ENCODE results near the gene CPED1.
"Not testable (repeated sequence)": the region's sequence is repeated elsewhere in the genome, so short reads cannot be mapped to it uniquely, and the experiment has no call there.

The CPED1 gene

GRCh38 chr7:121102619-121103018, 114.1 kb downstream of the CPED1 start:
- no peak for DNase-seq

- no peak for DNase-seq
Observed at GRCh38 chr7:121103086-121103485, 114.6 kb downstream of the CPED1 start.

GRCh38 chr7:121103579-121103978, 115.1 kb downstream of the CPED1 start:
- DNase-seq = no peak

DNA sequence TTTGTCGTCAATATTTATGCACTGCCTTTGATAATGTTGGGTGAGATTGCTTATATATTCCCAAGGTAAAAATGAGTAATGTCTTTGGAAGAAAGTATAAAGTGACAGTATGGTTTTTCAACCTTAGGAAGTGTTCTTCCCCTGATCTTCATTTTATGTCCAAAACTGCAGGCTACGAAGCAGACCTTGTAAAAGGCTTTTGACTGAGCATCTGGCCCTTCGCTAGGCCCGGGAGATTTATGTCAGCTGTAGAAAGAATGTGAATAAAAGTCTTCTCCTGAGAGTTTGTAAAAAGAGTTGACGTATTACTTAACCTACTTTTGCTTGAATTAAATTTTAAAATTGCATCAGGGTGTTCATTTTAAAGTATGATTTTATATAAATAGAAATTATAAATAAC, 116.8 kb downstream of the CPED1 start:
- DNase-seq = no peak

DNA sequence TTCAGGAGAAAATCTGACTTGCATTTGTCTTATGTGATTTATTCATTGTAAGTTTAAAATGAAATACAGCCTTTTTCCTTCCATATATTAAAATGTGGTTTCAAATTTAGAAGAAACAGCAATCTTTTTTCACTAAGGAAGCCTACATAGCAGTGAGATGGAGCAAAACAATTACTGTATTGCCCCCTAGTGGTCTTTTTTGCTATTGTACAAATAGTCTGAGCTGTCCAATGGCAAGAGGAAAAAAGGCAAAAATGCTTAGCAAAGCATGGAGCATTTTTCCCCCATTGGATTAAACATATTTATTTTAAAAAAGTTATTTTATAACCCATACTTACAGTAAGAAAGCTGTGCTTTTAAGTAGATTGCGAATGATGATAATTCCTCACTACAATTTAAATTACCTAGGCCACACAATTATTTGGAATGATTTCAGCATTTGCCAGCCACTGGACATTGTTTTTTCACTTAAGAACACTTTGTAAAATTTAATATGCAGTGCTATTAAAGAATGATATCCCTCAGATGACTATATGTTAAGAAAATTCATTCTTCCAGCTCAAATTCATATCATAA, 119.5 kb downstream of the CPED1 start:
- peak; percentile 50 for DNase-seq

DNA sequence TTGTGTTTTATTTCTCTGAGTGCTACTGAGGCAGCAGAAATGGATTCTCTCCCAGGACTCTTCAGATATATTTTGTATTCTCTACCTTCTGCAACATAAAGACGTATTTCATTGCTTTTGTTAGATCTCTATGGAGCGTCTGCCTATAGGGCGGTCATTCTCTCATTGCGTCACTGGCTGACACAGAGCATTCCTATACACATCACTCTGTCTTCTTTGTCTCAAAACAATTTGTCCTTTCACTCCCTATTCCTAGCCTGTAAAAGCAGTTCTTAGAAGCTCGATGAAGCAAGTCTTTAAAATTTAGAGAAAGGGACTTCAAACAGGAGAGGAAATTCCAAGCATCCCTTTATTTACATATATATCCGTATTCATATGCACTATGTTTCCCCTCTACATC, 120.6 kb downstream of the CPED1 start:
- no peak for DNase-seq

DNA sequence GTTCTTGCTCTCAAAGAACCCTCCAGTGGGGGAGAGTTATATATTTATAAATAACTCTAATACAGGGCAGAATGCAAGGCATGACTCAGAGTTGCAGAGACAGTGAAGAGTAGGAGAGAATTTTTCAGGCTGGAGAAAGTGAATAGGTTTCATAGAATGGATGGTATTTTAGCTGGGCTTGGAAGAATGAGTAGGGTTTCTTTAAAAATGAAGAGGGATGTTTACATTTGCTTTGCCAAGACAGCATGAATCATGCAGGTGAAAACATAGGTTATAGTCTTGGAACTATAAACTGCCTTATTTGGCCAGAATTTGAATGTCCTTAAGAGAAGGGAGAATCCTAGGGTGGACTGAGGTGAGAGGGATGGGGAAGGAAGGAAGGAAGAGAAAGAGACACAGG, 124.8 kb downstream of the CPED1 start:
- no peak for DNase-seq

GRCh38 chr7:121116396-121116795, 127.9 kb downstream of the CPED1 start:
- DNase-seq = no peak

DNA sequence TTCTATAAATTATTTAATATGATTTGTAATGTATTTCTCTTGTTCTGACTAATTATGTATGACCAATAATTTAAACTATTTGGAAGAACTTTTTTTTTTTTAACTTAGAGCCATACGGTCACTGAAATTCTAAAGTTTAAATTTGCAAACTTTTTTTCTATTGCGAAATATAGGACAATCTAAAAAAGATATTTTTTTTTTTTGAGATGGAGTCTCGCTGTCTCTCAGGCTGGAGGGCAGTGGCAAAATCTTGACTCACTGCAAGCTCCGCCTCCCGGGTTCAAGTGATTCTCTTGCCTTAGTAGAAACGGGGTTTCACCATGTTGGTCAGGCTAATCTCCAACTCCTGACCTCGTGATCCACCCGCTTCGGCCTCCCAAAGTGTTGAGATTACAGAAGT, 130.5 kb downstream of the CPED1 start:
- DNase-seq = no peak

GRCh38 chr7:121123032-121123431, 134.5 kb downstream of the CPED1 start:
- DNase-seq = no peak

- not testable (repeated sequence) for DNase-seq
Observed at GRCh38 chr7:121125454-121125853, 136.9 kb downstream of the CPED1 start.

DNA sequence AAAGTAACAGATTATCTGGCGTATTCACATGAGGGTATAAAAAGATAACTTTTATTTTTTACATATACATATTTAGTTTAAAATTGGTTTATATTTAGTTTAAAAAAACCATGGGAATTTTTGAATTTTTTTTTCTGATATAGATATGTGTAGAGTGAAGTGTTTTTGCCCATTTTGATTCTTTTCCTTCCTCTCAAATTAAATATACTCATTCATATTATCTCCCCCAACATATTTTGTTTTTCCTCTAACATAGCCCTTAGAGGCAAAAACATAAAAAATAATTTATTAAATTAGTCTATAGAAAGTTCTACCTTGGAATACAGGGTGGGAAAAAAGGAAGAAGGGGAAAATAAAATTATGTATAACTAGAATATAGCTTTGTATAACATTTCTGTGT, 137.7 kb downstream of the CPED1 start:
- no peak for DNase-seq

- no peak for DNase-seq
Observed at GRCh38 chr7:121126801-121127534, 138.5 kb downstream of the CPED1 start.

DNA sequence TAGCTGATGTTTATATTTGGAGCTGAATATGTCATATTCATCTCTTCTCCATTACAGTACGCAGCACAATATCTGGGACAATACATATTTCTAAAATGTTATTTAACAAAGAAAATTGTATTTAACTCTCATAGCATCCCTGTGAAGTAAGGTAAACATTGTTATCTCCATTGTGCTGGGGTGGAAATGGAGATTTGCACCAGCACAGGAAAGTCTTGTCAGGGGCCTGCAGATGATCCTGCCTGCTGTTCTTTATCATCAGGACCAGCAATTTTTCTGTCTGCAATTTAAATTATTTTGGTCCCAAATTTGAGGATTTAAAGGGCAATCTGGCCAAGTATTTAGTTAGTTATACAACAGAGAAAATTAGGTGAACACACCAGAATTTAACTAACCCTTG, 144.4 kb downstream of the CPED1 start:
- no peak for DNase-seq

GRCh38 chr7:121133444-121133843, 144.9 kb downstream of the CPED1 start:
- DNase-seq = no peak

- no peak for DNase-seq
Observed at GRCh38 chr7:121137580-121137979, 149.1 kb downstream of the CPED1 start.

DNA sequence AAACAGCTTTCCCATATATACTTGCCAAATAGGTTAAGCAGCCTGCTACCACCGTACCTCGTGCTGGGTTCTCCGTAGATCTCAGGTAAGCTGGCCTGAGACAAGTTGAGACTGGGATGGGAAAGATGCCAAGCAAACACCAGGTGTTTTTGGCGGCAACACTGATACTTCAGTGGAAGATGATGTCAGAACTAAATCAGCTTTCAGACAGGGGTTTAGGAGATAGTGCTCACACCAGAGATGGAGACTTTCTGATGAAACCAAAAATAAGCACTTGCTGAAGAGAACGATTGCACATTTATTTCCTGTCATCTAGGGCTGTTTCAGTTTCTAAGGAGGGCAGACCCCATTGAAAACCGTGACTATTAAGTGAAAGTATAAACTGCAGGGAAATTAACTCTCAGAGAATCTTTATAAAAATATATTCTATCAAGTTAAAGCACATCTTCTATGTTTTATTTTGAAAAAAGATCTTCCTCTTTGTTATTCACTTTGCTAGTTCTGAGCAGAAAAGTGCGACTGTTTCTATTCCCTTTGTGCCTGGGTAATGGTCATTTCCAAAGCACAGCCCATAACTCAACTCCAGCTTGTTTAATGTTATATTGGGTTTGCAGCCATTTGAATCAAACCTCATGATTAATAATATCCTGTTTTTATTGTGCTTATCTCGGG, 149.9 kb downstream of the CPED1 start:
- DNase-seq = peak; percentile 54

DNA sequence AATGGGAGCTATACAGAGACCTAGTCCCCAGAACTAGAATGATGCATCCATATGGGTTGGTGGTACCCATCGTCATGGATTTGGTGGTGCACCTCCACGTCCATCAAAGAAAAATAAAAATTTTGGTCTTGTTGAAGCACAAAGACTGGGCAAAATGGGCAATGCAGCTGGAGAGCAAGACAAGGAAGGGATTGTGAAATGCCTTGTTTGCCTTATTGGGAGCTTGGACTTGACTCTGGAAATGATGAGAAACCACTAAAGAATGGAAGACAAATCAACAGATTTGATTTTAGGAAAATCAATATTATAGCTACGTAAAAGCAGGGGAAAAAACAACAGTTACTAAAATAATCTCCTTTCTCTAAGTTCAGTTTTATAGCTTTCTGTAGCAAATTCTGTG, 150.9 kb downstream of the CPED1 start:
- DNase-seq = no peak

- DNase-seq = no peak
Observed at GRCh38 chr7:121140790-121141189, 152.3 kb downstream of the CPED1 start.

DNA sequence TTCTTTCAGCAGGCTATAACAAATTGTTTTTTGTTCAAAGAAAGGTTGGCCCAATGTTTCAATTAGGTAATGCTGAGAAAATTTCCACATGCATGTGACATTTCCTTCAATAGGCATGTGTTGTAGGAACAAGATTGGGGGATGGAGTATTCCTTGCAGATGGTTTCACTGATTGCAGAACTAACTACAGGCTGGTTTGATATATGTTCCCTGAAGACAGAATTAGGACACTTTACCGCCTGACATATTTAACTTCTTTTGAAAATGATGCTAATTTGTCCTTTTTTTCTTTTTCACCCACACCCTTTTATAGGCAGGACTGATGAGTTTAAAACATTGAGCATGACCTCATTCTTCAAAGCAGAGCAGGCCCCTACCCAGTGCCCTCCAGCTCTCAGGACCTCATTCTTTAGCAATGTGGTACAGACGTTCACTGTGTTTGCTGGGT, 163.3 kb downstream of the CPED1 start:
- DNase-seq = no peak

GRCh38 chr7:121153411-121153810, 164.9 kb downstream of the CPED1 start:
- DNase-seq = no peak

GRCh38 chr7:121153995-121154394, 165.5 kb downstream of the CPED1 start:
- no peak for DNase-seq

- no peak for DNase-seq
Observed at GRCh38 chr7:121156825-121157224, 168.3 kb downstream of the CPED1 start.

GRCh38 chr7:121157341-121157751, 168.8 kb downstream of the CPED1 start:
- DNase-seq = no peak

All from NCI-H187 treated with DMSO at 0.1 percent for 48 hours (cell line).